Measurements from ENCODE around the gene ADAM8.
A peak's percentile ranks its signal among the peaks of the same experiment; 100 is the strongest.

The ADAM8 gene

DNA sequence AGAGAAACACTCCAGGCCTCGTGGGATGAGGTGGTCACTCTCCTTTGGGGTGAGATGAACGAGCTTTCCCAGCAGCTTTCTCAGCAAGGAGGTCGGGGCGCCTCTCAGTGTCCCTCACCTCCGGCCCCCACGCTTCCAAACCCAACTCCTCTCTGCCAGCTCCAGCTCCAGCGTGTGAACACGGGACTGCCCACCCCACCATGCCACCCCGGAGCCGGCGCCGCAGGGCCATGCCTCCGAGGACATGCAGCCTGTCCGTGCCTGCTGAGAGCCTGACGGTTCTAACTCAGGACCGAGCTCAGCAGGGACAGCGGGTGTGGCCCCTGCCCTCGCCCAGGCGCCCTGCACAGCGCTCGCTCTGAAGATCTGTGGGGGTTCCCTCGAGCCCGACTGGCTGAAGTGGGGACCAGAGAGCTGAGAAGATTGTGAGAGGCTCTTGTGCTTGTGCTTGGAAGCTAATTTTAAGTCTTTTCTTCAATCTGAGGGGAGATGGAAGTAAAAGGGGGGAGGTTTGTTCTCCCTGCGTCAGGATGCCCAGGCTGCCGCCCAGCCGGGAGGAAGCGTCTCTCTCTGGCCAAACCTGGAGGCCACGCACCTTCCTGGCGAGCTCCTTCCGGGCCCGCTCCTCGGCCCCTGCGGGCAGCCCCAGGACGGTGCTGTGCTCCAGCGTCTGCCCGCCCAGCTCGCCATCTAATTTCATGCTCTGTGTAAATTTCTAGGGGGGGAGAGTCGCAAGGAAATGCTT is 5.1 kb upstream of the ADAM8 start:
- DNase-seq (ENCODE audit: low read depth in 2 of 2), result no peak

DNA sequence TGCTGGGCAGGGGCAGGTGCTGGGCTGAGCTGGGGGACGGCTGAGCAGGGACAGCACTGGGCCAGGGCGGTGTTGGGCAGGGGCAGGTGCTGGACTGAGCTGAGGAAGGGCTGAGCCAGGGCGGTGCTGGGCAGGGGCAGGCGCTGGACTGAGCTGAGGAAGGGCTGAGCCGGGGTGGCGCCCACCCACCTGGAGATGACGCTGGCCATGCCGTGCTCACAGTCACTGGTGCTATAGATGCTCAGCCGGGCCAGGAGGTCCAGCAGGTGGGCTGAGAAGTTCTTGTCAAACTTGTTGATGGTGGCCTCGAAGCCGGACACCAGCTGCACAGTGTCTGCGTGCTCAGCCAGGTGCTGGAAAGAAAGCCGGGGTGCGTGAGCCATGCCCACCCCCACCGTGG is 4.4 kb upstream of the ADAM8 start:
- DNase-seq (ENCODE audit: low read depth in 2 of 2), result no peak

DNA sequence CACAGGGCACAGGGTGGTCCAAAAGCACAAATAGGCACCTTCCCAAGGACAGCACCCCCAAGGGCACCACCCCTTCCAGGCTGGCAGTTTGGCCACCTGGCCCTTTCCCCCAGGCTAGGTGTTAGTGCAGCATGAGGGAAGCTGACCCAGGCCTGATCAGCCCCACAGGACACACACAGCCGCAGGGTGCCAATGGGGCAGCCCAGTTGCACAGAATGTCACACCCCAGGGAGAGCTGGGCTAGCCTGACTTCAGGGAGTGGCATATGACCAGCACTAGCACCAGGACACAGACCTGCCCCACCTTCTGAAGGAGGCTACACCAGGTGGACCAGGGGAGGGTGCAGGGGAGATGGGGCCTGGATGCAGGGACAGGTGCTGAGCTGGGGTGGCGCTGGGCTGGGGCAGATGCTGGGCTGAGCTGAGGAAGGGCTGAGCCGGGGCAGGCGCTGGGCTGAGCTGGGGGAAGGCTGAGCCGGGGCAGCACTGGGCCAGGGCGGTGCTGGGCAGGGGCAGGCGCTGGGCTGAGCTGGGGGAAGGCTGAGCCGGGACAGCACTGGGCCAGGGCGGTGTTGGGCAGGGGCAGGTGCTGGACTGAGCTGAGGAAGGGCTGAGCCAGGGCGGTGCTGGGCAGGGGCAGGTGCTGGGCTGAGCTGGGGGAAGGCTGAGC is 3.9 kb upstream of the ADAM8 start:
- DNase-seq (ENCODE audit: low read depth in 2 of 2), result no peak

DNA sequence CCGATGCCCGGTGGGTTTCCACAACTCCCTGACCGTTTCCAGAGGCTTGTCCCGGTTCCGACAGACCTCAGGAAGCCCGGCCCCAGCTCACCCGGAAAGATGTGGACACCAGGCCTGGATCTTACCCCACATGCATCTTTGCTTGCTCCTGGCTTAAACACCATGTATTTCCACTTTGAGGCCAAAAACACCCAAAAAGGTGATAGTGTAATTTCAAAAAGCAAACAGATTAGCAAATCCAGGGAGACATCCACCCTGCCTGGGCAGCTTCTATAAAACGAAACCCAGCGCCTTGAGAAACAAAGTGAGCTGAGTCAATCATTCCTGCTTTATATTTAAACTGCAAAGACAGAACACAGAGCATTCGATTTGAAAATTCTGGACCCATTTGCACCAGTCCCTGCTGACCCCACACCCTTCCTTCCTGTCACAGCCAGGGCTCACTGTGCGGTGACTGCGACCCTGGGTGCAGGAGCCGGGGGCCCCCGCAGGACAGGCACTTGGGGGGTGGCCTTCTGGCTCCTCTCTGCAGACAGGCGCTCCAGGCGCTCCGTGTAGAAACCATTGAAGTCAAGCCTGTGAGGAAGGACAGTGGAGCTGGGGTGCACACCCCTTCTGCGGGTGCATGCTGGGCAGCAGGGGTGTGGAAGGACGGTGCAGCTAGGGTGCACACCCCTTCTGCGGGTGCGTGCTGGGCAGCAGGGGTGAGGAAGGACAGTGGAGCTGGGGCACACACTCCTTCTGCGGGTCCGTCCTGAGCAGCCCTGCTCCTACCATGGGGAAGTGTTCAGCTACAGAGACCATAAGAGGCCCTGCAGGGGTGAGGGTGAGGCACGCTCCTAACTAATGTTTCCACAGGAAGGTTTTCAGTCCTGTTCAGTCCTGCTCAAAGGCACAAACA is 2.9 kb upstream of the ADAM8 start:
- DNase-seq (ENCODE audit: low read depth in 2 of 2), result no peak

DNA sequence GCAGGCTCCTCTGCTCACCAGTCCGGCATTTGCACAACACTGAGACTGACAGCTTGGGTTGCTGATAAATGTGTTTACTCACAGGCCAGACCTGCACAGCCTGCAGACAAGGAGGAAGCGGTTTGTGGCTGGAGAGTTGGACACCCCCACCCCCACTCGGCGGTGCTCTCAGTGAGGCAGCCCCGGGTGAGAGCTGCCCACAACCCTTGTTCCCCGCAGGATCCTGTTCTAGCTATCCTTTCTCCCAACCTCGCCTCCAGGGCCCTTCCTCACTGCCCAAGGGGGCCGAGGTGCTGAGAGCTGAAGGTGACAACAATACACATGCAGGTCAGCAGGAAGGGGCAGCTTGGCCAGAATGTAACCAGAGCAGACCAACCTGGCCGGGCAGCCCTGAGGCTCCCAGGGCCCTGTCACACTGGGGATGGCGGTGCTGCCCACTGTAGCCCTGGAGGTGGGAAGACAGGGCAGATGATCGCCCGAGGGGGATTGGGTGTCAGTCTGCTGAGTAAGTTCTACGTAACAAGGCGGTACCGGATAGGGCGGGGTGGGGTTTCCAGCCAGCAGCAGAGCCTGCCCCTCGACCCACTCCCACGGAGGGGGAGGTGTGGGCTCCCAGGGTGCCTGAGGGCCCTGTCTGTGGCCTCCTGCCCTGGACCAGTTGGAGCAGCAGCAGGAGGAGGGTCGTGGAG is 2.1 kb upstream of the ADAM8 start:
- DNase-seq (ENCODE audit: low read depth in 2 of 2), result no peak

DNA sequence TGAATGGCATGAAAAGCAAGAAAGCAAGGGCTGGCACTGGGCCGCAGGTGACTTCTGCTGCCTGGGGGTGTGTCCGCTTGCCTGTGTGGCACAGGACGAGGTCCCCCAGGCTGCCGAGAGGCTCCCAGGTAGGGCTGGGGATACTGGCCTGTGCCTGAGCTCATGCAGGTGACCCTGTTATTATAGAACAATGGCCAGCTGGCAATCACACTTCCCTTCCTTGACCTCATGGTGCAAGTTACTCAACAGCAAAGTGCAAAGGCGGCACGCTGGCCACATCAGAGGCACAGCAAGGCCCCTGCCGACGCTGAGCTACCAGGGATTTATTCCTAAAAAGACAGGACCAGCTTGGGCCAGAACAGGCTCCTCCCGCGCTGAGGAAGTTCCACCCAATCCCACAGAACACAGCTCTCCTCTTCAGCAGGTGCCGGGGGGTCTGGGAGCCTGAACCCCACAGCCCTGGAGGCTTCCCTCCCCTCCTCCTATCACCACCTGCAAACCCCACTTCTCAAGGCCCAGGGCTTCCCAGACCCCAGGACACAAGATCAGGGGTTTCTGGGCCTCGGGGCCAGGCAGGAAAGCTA is 1.4 kb upstream of the ADAM8 start:
- no peak for DNase-seq (ENCODE audit: low read depth in 2 of 2)

DNA sequence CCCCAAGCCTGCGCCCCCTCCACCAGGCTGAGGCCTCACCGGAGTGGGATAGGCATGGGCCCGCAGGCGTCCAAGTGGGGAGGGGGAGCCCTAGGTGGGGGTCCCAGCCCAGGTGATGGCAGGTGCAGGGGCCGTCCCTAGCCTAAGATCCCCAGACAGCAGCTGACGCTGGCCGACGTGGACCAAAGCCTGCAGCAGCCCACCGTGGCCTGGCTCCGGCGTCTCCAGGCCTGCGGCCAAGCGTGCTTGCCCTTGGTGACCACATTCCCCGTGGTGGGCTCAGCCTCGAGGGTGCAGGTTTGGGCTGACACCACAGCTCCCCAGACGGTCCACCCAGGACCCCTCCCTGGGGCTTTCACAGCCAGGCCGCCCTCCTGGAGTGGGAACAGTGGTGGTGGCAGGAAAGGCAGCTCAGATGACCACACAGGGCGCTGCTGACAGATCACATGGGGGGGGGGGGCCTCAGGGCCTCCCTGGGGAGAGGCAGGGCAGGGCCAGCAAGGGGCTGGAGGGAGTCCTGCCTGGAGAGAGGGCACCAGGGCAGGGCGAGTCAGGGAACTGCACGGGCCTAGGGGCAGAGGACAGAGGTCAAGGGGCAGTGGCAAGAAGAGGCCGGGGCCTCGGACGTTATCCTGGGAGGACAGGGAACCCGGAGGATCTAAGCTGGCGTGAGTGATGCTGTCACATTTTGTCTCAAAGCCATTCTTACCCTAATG is 767 bp upstream of the ADAM8 start:
- no peak for DNase-seq (ENCODE audit: low read depth in 2 of 2)

DNA sequence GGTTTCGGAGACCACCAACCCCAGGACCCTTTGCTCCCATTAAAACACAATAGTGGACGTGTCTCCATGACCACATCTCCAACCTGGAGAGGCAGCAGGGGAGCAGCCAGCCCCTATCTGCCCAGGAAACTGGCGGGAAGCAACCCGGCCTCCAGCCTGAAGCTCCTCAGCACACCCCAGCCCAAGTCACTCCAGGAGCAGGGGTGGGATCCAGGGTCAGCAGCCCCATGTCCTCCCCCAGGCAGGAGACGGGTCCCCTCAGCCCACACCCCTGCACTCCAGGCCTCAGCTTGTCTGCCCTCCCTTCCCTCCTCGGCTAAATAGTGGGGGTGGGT is 601 bp downstream of the ADAM8 start:
- DNase-seq (ENCODE audit: low read depth in 2 of 2), result no peak

DNA sequence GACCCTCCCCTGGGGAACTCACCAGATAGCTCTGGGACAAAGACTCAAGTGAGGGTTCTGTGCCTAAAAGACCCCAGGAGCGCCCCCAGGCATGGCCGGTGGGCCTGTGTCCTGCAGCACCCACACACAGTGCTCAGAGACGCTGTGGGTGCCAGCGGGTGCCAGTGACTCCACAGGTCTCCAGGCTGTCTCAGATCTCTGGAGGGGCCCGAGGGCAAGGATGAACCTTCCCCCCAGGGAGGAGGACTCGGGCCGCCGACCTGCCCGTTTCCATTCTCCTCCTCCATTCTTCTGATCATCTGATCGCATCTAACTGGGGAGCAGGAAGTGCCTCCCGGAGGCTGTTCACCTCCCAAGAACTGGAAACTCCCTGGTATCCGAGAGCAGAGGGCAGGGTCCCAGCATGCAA is 980 bp downstream of the ADAM8 start:
- DNase-seq (ENCODE audit: low read depth in 2 of 2), result peak in 1 of 2 experiments; percentile 43

DNA sequence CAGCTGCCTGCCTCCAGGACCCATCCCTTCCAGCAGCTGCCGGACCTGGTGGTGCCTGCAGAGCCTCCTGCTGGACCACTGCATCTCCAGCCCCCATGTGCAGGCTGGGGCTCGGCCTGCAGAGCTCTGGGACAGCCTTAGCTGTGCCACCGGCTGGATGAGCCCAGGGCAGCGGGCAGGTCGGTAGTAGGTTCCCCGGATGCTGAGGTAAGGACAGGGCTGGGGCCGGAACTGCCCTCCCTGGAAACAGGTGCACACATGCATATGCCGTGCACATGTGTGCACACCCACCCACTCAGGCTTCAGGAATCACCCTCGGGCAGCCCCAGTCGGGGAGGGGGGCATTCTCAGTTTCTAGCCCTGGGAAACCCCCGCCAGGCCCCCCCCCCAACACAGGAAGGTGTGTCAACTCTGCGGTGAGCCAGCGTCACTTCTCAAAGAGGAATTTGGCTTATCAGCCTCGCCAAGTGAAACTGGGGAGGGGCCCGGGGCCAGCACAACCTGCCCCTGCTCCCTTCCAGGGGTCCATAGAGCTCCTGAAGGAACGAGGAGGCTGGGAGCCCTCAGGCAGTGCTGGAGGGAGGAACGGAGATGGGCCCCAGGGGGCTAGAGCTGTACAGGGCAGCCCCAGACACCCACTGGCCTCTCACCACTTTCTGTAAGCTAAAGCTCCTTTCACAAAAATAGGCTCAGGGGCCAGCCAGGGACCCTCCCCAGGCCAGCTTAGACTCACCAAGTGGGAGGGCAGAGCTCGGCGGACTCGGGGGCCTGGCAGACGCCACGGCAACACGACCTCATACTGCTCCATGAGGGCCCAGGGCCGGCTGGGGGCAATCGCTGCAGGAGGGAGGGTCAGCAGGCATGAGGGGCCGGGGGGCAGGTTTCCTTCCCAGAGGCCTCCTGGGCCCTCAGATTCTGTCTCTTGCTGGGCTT is 1.7 kb downstream of the ADAM8 start:
- DNase-seq (ENCODE audit: low read depth in 2 of 2), result peak; percentile 77 to 80

DNA sequence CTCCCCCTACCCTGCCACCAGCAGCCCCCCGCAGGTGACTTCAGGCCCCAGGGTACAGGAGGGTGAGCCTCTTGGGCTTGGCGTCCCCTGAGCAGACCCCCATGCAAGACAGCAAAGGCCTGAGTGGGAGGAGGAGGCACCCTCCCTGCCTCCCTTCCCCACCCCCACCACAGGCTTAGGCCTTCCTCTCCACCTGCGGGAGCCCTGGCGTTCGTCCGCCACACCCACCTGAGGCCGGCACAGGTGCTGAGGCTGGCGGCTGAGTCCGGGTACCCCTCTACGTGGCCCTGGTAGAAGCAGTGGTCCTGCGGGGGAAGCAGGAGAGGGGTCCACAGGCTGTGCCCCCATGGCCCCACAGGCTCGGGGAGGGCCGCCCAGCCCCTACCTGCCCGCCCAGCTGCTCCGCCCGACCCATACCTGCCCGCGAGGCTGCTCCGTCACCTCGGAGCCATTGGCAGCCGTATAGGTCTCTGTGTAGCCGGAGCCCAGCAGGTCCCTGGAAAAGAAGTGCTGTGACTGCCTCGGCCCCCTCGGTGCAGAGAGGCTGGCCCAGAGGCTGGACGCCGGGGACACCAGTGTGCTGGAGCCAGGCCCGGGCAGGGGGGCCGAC is 3.0 kb downstream of the ADAM8 start:
- DNase-seq (ENCODE audit: low read depth in 2 of 2), result no peak

DNA sequence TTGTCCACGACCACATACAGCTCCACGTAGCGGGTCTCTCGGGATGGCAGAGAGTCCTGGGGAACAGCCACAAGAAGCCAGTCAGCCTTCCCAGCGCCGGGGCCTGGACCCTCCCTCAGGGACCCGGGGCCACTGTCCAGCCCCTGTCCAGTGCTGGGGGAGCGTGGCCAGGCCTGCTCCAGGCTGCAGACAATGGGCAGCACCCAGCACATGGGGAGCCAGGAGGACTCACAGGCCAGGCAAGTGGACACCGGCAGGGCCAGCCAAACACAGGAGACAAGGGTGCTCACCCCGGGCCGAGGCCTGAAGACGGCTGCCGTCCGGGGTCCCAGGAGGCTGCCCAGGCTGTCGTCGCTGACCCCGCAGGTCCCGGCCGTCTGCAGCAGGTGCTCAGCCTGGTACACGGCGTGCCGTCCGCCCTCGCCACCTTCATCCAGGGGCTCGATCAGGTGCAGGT is 3.7 kb downstream of the ADAM8 start:
- no peak for DNase-seq (ENCODE audit: low read depth in 2 of 2)

DNA sequence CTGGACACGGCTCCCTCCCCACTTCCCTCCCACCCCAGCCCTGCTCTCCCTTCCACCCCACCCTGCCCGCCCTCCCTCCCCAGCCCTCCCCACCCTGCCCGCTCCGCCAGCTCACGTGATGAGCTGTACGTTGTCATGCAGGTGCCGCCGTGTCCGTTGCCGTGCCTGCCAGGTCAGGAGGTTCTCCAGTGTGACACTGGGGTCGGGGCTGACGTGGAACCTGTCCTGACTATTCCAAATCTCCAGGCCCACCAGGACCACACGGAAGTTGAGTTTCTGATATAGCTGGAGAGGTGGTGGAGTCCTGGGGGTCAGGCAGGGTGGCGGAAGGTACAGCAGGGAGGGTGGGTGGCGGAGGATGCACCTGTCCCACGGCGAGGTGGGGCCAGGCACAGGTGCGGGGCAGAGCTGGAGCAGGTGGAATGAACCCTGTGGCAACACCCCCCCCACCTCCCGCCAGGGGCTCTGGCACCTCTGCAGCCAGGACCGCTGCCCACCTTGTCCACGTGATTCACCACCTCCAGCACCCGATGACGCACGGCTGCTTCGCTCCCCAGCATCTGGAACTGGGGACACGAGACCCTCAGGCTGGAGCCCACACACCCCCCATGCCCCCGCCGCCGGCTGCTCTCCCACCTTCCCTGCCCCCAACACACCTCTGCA is 4.2 kb downstream of the ADAM8 start:
- DNase-seq (ENCODE audit: low read depth in 2 of 2), result no peak

DNA sequence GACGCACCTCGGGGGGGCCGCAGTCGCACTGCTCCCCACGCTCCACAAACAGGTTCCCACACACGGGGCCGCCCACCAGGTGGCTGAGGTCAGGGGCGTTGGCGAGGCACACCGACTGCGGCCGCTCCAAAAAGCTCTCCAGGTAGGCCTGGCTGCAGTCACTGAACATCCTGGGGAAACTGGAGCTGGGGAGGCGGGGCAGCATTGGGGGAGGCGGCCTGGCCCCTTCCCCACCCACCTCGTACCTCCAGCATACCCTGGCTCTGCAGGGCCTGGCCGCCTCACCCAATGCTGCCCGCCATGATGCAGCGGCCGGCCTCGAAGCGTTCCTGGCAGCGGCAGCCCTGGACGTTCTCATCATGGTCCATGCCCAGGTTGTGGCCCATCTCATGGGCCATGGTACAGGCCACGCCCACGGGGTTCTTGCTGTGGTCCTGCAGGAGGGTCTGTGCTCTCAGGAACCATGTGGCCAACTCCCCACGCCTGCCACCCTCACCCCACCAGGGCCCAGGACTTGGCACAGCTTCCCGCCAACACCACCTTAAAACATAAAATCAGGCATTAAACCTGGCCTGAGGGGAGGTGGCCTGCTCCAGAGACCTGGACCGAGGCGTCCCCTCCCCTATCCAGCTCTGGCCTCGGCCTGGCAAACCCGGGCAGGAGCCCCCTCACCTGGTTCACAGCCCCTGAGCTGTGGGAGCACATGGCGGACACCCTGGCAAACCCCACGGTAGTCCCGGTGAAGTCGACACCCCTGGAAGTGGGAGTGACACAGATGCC is 5.0 kb downstream of the ADAM8 start:
- DNase-seq (ENCODE audit: low read depth in 2 of 2), result no peak

DNA sequence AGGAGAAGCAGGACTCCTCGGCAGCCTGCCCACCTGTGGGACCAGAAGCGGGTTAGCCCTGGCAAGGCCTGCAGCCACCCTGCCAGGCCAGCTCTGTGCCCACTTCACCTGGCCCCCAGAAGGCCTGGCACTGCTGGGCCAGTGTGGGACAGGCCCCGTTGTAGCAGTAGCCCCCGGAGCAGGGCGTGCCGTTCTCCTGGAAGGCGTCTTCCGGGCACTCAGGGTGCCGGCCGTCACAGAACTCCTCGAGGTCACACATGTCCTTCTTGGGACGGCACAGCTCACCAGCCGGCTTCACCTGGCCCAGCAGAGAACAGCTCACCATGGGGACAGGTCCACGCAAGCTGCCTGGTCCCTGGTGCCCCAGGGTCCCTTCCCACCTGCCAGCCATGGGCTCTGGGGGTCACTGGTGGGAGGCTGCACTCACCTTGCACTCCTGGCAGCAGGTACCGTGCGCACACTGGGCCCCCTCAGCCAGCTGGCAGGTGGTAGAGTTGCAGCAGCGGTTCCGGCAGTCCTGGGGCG is 5.8 kb downstream of the ADAM8 start:
- DNase-seq (ENCODE audit: low read depth in 2 of 2), result no peak

DNA sequence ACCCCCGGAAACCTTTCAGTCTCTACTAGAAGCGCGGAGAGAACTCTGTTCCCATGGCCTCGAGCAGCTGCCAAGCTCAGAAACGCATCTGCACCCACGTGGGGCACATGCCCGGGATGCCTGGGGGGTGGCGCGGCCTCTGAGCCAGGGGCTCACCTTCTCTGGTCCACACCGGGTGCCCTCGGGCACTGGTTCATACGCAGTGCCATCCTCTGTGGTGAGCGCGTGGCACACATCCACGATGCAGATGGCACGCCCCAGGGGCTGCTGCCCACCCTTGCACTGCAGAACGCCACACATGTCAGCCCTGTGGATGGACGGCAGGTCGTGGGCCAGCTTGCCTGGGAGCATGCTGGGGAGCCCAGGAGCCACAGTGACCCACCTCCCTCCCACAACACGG is 6.5 kb downstream of the ADAM8 start:
- no peak for DNase-seq (ENCODE audit: low read depth in 2 of 2)

DNA sequence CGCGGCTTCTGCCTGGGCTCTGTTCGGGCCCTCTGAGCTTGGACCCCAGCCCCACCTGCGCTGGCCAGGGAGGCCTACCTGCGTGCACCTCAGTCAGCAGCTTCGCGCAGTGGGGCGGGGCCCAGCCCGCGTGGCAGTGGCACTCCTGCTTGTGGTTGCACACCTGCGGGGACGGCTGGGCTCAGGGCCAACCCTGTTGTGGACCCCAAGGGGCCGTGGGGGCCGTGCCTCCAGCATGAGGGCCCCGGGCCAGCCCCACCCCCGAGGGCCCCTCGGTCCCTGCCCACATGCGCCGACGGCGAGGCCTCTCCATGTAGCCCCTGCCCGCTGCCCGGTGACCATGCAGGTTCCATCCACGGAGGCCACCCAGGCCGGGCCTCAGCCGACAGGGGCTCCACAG is 7.3 kb downstream of the ADAM8 start:
- DNase-seq (ENCODE audit: low read depth in 2 of 2), result no peak

DNA sequence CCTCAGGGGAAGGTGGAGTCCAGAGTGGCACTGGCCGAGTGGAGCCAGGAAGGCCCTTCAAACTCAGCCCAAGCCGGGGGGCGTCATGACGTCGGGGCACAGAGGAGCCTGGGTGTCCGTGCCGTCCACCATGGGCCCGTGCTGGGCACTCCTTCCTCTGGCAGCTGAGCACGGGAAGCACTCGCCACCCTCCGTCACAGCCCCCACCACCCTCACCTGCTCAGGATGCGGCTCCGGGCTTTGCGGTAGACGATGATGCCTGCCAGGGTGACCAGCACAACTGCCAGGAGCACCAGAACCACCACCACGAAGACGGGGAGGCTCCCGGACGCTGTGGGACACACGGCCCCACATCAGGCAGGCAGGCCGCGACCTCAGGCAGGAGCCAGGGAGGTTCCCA is 8.1 kb downstream of the ADAM8 start:
- DNase-seq (ENCODE audit: low read depth in 2 of 2), result no peak
